LoVo (cell line): ENCODE results near the gene SOD2.
"Not testable (repeated sequence)": the region's sequence is repeated elsewhere in the genome, so short reads cannot be mapped to it uniquely, and the experiment has no call there.

ENCODE experiments used
- DNase-seq: peaks from one replicate; pipeline ENCODE4 v3.0.0-alpha.2; 2016; ENCODE audit warnings: low spot score

SOD2 gene

GRCh38 chr6:159716247-159717096 is 23.4 kb upstream of the SOD2 start:
- no peak for DNase-seq

GRCh38 chr6:159715605-159716004 is 22.6 kb upstream of the SOD2 start:
- DNase-seq = no peak

- no peak for DNase-seq
Measured at GRCh38 chr6:159715166-159715565, 22.1 kb upstream of the SOD2 start.

- DNase-seq = no peak
Measured at GRCh38 chr6:159714404-159714803, 21.4 kb upstream of the SOD2 start.

GRCh38 chr6:159713984-159714383 is 20.9 kb upstream of the SOD2 start:
- DNase-seq = no peak

- DNase-seq = not testable (repeated sequence)
Measured at GRCh38 chr6:159712389-159712788, 19.3 kb upstream of the SOD2 start.

- not testable (repeated sequence) for DNase-seq
Measured at GRCh38 chr6:159710603-159711002, 17.6 kb upstream of the SOD2 start.

GRCh38 chr6:159701413-159701999 is 8.5 kb upstream of the SOD2 start:
- DNase-seq = peak; percentile 37

- DNase-seq = no peak
Measured at GRCh38 chr6:159700970-159701369, 7.9 kb upstream of the SOD2 start.

- no peak for DNase-seq
Measured at GRCh38 chr6:159695984-159696383, 2.9 kb upstream of the SOD2 start.

GRCh38 chr6:159693894-159694545 is 979 bp upstream of the SOD2 start:
- peak; percentile 67 for DNase-seq

GRCh38 chr6:159692303-159693127 is 526 bp downstream of the SOD2 start:
- peak; percentile 40 for DNase-seq

GRCh38 chr6:159691963-159692287 is 1.1 kb downstream of the SOD2 start:
- DNase-seq = no peak

GRCh38 chr6:159691133-159691962 is 1.7 kb downstream of the SOD2 start:
- peak; percentile 72 for DNase-seq

- DNase-seq = not testable (repeated sequence)
Measured at GRCh38 chr6:159690135-159690534, 2.9 kb downstream of the SOD2 start.

- DNase-seq = no peak
Measured at GRCh38 chr6:159689001-159689400, 4.0 kb downstream of the SOD2 start.

- DNase-seq = no peak
Measured at GRCh38 chr6:159688266-159688905, 4.7 kb downstream of the SOD2 start.

- DNase-seq = no peak
Measured at GRCh38 chr6:159687341-159687740, 5.7 kb downstream of the SOD2 start.

- DNase-seq = no peak
Measured at GRCh38 chr6:159686703-159687102, 6.3 kb downstream of the SOD2 start.

- no peak for DNase-seq
Measured at GRCh38 chr6:159686040-159686439, 7.0 kb downstream of the SOD2 start.

- no peak for DNase-seq
Measured at GRCh38 chr6:159684013-159684304, 9.1 kb downstream of the SOD2 start.
